K562 (cell line): ENCODE measurements around the gene PLEKHN1. TPM values are rescaled to one million over a fixed set of nuclear protein-coding genes. Genes with fewer than 3 reads are reported as not detected.

Source experiments
- BDP1 ChIP-seq: IDR thresholded peaks from 3 replicates; pipeline ENCODE4 v1.6.1; 2011; ENCODE audit not compliant: insufficient read length, insufficient read depth
- C11orf30 ChIP-seq: fragments of 450-650 bp; IDR thresholded peaks from 2 replicates; pipeline ENCODE4 v1.6.1; 2016; ENCODE audit warnings: low read depth, mild to moderate bottlenecking
- CREB1 ChIP-seq, 2 experiments: sonication (generic) in 1 of 2; formaldehyde crosslinking in 1 of 2; IDR thresholded peaks; 2 replicates each; pipeline versions ENCODE4 v1.6.1 to v1.8.0; 2012 to 2022; ENCODE audit warnings: inconsistent platforms in 1 of 2, mild to moderate bottlenecking in 1 of 2, missing genetic modification reagents in 1 of 2, moderate library complexity in 1 of 2
- FOXA3 ChIP-seq, 2 experiments: fragments of 450-650 bp in 1 of 2; sonication (generic) in 1 of 2; formaldehyde crosslinking; IDR thresholded peaks in 1 of 2; conservative IDR thresholded peaks in 1 of 2; 2 replicates each; pipeline versions ENCODE4 v1.4.0 to v1.8.0; 2020 to 2022; ENCODE audit warnings: mild to moderate bottlenecking in 2 of 2, missing genetic modification reagents in 1 of 2
- HDAC2 ChIP-seq: fragments of 450-650 bp; IDR thresholded peaks from 2 replicates; pipeline ENCODE4 v1.6.1; 2016; ENCODE audit warnings: mild to moderate bottlenecking
- HMG20A ChIP-seq: fragments of 450-650 bp; formaldehyde crosslinking; conservative IDR thresholded peaks from 2 replicates; pipeline ENCODE4 v1.4.0; 2020; ENCODE audit warnings: mild to moderate bottlenecking, mixed read lengths
- ILF3 ChIP-seq: fragments of 450-650 bp; IDR thresholded peaks from 2 replicates; pipeline ENCODE4 v1.6.1; 2018; ENCODE audit warnings: antibody characterized with exemption, mild to moderate bottlenecking, moderate library complexity, borderline replicate concordance
- KAT7 ChIP-seq: sonication (generic); formaldehyde crosslinking; IDR thresholded peaks from 2 replicates; pipeline ENCODE4 v1.8.0; 2022; ENCODE audit warnings: missing genetic modification reagents, mild to moderate bottlenecking, borderline replicate concordance
- KLF13 ChIP-seq: fragments of 450-650 bp; IDR thresholded peaks from 2 replicates; pipeline ENCODE4 v1.6.1; 2016; ENCODE audit warnings: missing genetic modification characterization, low read depth, mild to moderate bottlenecking, missing compliant biosample characterization, moderate library complexity, borderline replicate concordance
- MAFK ChIP-seq: IDR thresholded peaks from 2 replicates; pipeline ENCODE4 v1.6.1; 2011; ENCODE audit warnings: low read length, improper control_type of control experiment
- NCOA1 ChIP-seq: fragments of 450-650 bp; IDR thresholded peaks from 2 replicates; pipeline ENCODE4 v1.6.1; 2016; ENCODE audit warnings: low read depth
- NFIC ChIP-seq: fragments of 450-650 bp; IDR thresholded peaks from 2 replicates; pipeline ENCODE4 v1.6.1; 2017; ENCODE audit warnings: mild to moderate bottlenecking, inconsistent platforms
- RBM25 ChIP-seq: fragments of 200-400 bp; formaldehyde crosslinking; IDR thresholded peaks from 2 replicates; pipeline ENCODE4 v1.6.1; 2018; ENCODE audit warnings: low read length, low read depth, moderate library complexity; ENCODE audit not compliant: severe bottlenecking
- SNRNP70 ChIP-seq: fragments of 200-400 bp; formaldehyde crosslinking; optimal IDR thresholded peaks from 2 replicates; pipeline ENCODE3; 2017; ENCODE audit warnings: low read depth, low read length
- SRSF7 ChIP-seq: fragments of 200-400 bp; formaldehyde crosslinking; optimal IDR thresholded peaks from 2 replicates; pipeline ENCODE3; 2017; ENCODE audit warnings: mild to moderate bottlenecking, low read depth, low read length
- TAL1 ChIP-seq: fragments of 450-650 bp; IDR thresholded peaks from 2 replicates; pipeline ENCODE4 v1.6.1; 2016; ENCODE audit warnings: mild to moderate bottlenecking
- TOE1 ChIP-seq, 2 experiments: fragments of 450-650 bp in 1 of 2; sonication (generic) in 1 of 2; formaldehyde crosslinking in 1 of 2; IDR thresholded peaks; 2 replicates each; pipeline versions ENCODE4 v1.7.1 to v1.8.0; 2016 to 2022; ENCODE audit warnings: borderline replicate concordance in 2 of 2, mild to moderate bottlenecking in 2 of 2, antibody characterized with exemption in 1 of 2, inconsistent platforms in 1 of 2, low read depth in 1 of 2, missing genetic modification reagents in 1 of 2, moderate library complexity in 1 of 2
- ZBTB8A ChIP-seq: fragments of 450-650 bp; IDR thresholded peaks from 2 replicates; pipeline ENCODE4 v1.6.1; 2018; ENCODE audit warnings: mild to moderate bottlenecking, moderate library complexity; ENCODE audit not compliant: partially characterized antibody
- ZNF12 ChIP-seq: sonication (generic); formaldehyde crosslinking; IDR thresholded peaks from 2 replicates; pipeline ENCODE4 v1.4.0; 2020; ENCODE audit warnings: mild to moderate bottlenecking, missing genetic modification reagents
- ZNF217 ChIP-seq: sonication (generic); formaldehyde crosslinking; IDR thresholded peaks from 2 replicates; pipeline ENCODE4 v1.8.0; 2022; ENCODE audit warnings: mild to moderate bottlenecking, missing genetic modification reagents
- polyA plus RNA-seq, 8 experiments: library from polyadenylated mRNA; depleted of rRNA in 4 of 8; stranded (reverse) in 5 of 8; unstranded in 3 of 8; fragments of >200 nt; fragmentation: Nextera tagmentation in 2 of 8; fragmentation: Illumina TruSeq in 1 of 8; extraction: Ambion mirVana in 2 of 8; extraction: Trizol in 1 of 8; gene quantifications; 2 replicates each; pipeline versions ENCODE4 v1.2.1 to v1.2.3, GENCODE V29; 2011 to 2014; ENCODE audit warnings: inconsistent platforms in 1 of 8, missing spikeins in 1 of 8
- total RNA-seq, 7 experiments: library from RNA; depleted of rRNA in 6 of 7; stranded (reverse); fragments of >200 nt in 6 of 7; fragmentation: Illumina TruSeq in 2 of 7; extraction: Trizol in 2 of 7; gene quantifications; 2 replicates each; pipeline versions ENCODE4 v1.2.1 to v1.2.3, GENCODE V29; 2011 to 2021; ENCODE audit warnings: low replicate concordance in 1 of 7
- TF ChIP-seq, protein P1 (sequence below): fragments of 450-650 bp; IDR thresholded peaks from 2 replicates; pipeline ENCODE4 v1.6.1; 2016; ENCODE audit warnings: missing biosample characterization, missing genetic modification characterization
- TF ChIP-seq, protein P2 (sequence below): sonication (generic); formaldehyde crosslinking; IDR thresholded peaks from 2 replicates; pipeline ENCODE4 v1.8.0; 2023; ENCODE audit warnings: mild to moderate bottlenecking, missing genetic modification reagents
- TF ChIP-seq, protein P3 (sequence below): fragments of 450-650 bp; conservative IDR thresholded peaks from 2 replicates; pipeline ENCODE4 v1.6.1; 2016; ENCODE audit warnings: missing genetic modification characterization, low read depth, mild to moderate bottlenecking, missing compliant biosample characterization, moderate library complexity
- TF ChIP-seq, protein P4 (sequence below): sonication (generic); formaldehyde crosslinking; IDR thresholded peaks from 2 replicates; pipeline ENCODE4 v1.8.0; 2022; ENCODE audit warnings: missing genetic modification reagents, mild to moderate bottlenecking, moderate library complexity, borderline replicate concordance

PLEKHN1 gene
- total and polyA plus RNA-seq, 9 of the 15 experiments (the other 6 are each of a cell fraction or from before 2014, with no cell fraction given): 0.07 to 1.5 (median 0.13) TPM; not detected in 2

DNA sequence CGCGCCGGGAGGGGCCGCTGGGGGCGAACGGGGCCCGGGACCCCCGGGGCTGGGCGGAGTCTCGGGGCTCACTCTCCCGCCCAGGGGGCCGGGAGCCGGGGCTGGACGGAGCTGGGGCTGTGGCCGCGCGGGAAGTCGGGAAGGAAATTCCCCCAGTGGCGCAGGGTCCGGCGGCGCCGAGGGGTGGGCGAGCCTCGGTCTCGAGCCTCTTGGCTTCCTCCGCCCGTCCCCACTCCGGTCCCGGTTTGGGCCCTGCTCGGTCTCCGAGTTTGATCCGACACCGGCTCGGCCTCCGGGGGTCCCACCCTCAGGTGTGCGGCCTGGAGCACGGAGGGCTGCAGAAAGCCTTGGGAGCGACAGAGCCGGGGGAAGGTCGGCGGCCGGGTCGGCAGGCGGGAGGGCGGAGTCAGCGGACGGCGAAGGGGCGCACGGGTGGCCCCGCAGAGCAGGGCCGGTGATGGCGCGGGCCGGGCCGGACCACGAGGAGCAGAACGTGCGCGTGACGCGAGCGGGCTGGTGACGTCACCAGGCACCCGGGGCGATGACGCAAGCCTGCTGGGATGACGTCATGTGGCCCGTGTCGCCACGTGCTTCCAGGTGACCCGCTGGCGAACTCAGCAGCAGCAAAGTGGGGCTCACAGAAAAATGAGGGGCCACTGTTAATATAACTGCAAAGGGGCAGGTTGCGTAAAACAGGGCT is 34.2 kb downstream of the PLEKHN1 start (continued):
- TF ChIP-seq BDP1: no peak
- no peak for TF ChIP-seq RBM25
- TF ChIP-seq KLF13 (tag): peak; percentile 51; the same call in 1 of the 2 replicates
- no peak; the same call in 1 of the 2 replicates for TF ChIP-seq ILF3
- no peak for TF ChIP-seq TAL1
- TF ChIP-seq ZNF217 (CRISPR knock-in tag): no peak
- peak; percentile 99 for TF ChIP-seq NCOA1
- TF ChIP-seq, protein P1, sequence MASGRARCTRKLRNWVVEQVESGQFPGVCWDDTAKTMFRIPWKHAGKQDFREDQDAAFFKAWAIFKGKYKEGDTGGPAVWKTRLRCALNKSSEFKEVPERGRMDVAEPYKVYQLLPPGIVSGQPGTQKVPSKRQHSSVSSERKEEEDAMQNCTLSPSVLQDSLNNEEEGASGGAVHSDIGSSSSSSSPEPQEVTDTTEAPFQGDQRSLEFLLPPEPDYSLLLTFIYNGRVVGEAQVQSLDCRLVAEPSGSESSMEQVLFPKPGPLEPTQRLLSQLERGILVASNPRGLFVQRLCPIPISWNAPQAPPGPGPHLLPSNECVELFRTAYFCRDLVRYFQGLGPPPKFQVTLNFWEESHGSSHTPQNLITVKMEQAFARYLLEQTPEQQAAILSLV: peak; percentile 39; the same call in 1 of the 2 replicates
- TF ChIP-seq NFIC: peak; percentile 56
- TF ChIP-seq ZBTB8A: no peak
- no peak for TF ChIP-seq ZNF12 (CRISPR knock-in tag)
- no peak for TF ChIP-seq C11orf30
- peak; percentile 75; the same call in 1 of the 2 replicates for TF ChIP-seq HDAC2
- TF ChIP-seq SNRNP70: no peak
- no peak for TF ChIP-seq MAFK
- TF ChIP-seq KAT7 (CRISPR knock-in tag): peak; percentile 100
- TF ChIP-seq SRSF7: no peak
- peak in 1 of 2 experiments; percentile 92; a peak in 2 of 4 replicates for TF ChIP-seq FOXA3 (CRISPR knock-in tag; conservative IDR thresholded peaks at IDR 0.05 in 1 of 2, IDR thresholded peaks at IDR 0.05 in 1 of 2)
- TF ChIP-seq, protein P2, sequence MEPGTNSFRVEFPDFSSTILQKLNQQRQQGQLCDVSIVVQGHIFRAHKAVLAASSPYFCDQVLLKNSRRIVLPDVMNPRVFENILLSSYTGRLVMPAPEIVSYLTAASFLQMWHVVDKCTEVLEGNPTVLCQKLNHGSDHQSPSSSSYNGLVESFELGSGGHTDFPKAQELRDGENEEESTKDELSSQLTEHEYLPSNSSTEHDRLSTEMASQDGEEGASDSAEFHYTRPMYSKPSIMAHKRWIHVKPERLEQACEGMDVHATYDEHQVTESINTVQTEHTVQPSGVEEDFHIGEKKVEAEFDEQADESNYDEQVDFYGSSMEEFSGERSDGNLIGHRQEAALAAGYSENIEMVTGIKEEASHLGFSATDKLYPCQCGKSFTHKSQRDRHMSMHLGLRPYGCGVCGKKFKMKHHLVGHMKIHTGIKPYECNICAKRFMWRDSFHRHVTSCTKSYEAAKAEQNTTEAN (CRISPR knock-in tag): peak; percentile 61; the same call in 1 of the 2 replicates
- TF ChIP-seq HMG20A (CRISPR knock-in tag): no peak
- TF ChIP-seq CREB1 (IDR thresholded peaks at IDR 0.05): peak; percentile 100
- peak; percentile 100 for TF ChIP-seq CREB1 (CRISPR knock-in tag; IDR thresholded peaks at IDR 0.05)
- peak; percentile 83 for TF ChIP-seq TOE1 (IDR thresholded peaks at IDR 0.05; ENCODE audit: borderline replicate concordance)
- TF ChIP-seq TOE1 (CRISPR knock-in tag; IDR thresholded peaks at IDR 0.05; ENCODE audit: borderline replicate concordance, low read depth): peak; percentile 97
- TF ChIP-seq, protein P3, sequence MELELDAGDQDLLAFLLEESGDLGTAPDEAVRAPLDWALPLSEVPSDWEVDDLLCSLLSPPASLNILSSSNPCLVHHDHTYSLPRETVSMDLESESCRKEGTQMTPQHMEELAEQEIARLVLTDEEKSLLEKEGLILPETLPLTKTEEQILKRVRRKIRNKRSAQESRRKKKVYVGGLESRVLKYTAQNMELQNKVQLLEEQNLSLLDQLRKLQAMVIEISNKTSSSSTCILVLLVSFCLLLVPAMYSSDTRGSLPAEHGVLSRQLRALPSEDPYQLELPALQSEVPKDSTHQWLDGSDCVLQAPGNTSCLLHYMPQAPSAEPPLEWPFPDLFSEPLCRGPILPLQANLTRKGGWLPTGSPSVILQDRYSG: peak; percentile 95
- TF ChIP-seq, protein P4, sequence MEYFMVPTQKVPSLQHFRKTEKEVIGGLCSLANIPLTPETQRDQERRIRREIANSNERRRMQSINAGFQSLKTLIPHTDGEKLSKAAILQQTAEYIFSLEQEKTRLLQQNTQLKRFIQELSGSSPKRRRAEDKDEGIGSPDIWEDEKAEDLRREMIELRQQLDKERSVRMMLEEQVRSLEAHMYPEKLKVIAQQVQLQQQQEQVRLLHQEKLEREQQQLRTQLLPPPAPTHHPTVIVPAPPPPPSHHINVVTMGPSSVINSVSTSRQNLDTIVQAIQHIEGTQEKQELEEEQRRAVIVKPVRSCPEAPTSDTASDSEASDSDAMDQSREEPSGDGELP (CRISPR knock-in tag): peak; percentile 96
